Measurements from ENCODE around the gene EGF. TPM values are rescaled to one million over a fixed set of nuclear protein-coding genes. Genes with fewer than 3 reads are reported as not detected.
A peak's percentile ranks its signal among the peaks of the same experiment; 100 is the strongest.

Gene EGF
- total RNA-seq, 3 donors from 2014 or later (not counting 1 experiment from before 2014, with no cell fraction given): 0.48 to 1.2 (median 1.1) TPM

DNA sequence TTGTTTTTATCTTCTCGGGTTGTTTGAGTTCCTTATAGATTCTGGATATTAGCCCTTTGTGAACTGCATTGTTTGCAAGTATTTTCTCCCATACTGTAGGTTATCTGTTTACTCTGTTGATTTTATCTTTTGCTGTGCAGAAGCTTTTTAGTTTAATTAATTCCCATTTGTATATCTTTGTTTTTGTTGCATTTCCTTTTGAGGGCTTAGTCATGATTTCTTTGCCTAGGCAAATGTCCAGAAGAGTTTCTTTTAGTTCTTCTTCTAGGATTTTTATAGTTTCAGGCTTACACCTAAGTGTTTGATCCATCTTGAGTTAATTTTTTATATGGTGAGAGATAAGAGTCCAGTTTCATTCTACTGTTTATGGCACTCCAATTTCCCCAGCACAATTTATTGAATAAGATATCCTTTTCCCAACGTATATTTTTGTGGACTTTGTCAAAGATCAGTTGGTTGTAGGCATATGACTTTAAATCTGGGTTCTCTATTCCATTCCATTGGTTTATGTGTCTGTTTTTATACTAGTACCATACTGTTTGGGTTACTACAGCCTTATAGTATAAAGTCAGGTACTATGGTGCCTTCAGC lies 54.3 kb downstream of the EGF start:
- DNase-seq: no peak

GRCh38 chr4:109967798-109968520 lies 55.3 kb downstream of the EGF start:
- no peak for ATAC-seq
- WGBS (ENCODE audit: insufficient coverage): 67% methylated on average over 2 of the region's 5 CpGs
- peaks cover 16 to 19% of the 10 kb centered on the region in 2 donors for H3K4me1 Mint-ChIP-seq
- Histone ChIP-seq H3K4me3 (ENCODE audit: low read length) (no peak overlapping the region), H3K4me1 (ENCODE audit: control insufficient read depth, insufficient read depth, low read length) (peaks cover 5% of the 10 kb centered on the region), H3K9me3 (ENCODE audit: control insufficient read depth, insufficient read depth, low read length) (no peaks in the 10 kb centered on the region), H3K27ac (ENCODE audit: low read length) (no peak overlapping the region), H3K36me3 (ENCODE audit: control insufficient read depth, insufficient read depth, low read length) (no peaks in the 10 kb centered on the region), H3K27me3 (ENCODE audit: control insufficient read depth, insufficient read depth, low read length) (no peaks in the 10 kb centered on the region)
- intact Hi-C loops (cut with micrococcal nuclease): no loop called here
- H3K4me3 Mint-ChIP-seq: no peak overlapping the region
- DNase-seq: no peak
- H3K36me3 Mint-ChIP-seq: no peaks in the 10 kb centered on the region
- no peak for TF ChIP-seq CTCF (IDR thresholded peaks at IDR 0.05)
- no peak overlapping the region for H3K27ac Mint-ChIP-seq
- peaks cover 5 to 34% of the 10 kb centered on the region in 2 donors for H3K27me3 Mint-ChIP-seq (ENCODE audit: low read depth in 2 of 2)
- no peaks in the 10 kb centered on the region for H3K9me3 Mint-ChIP-seq

More for the DNA sequence above, 54.3 kb downstream of the EGF start:
- no peak overlapping the region for H3K4me3 Mint-ChIP-seq
- H3K4me1 Mint-ChIP-seq: peaks cover 9 to 10% of the 10 kb centered on the region in 2 donors
- no peaks in the 10 kb centered on the region for H3K36me3 ChIP-seq (ENCODE audit: control insufficient read depth, insufficient read depth, low read length)
- H3K9me3 Mint-ChIP-seq: no peaks in the 10 kb centered on the region
- TF ChIP-seq CTCF (IDR thresholded peaks at IDR 0.05): no peak
- no peak for ATAC-seq
- no peak overlapping the region for H3K27ac Mint-ChIP-seq
- no peaks in the 10 kb centered on the region for H3K9me3 ChIP-seq (ENCODE audit: control insufficient read depth, insufficient read depth, low read length)
- no peak overlapping the region for H3K4me3 ChIP-seq (ENCODE audit: low read length)
- WGBS (ENCODE audit: insufficient coverage): 100% methylated on average over 1 of the region's 2 CpGs
- H3K27me3 ChIP-seq (ENCODE audit: control insufficient read depth, insufficient read depth, low read length): no peaks in the 10 kb centered on the region
- intact Hi-C loops (cut with micrococcal nuclease): no loop called here
- H3K27ac ChIP-seq (ENCODE audit: low read length): no peak overlapping the region
- no peaks in the 10 kb centered on the region for H3K36me3 Mint-ChIP-seq
- peaks cover 5% of the 10 kb centered on the region for H3K4me1 ChIP-seq (ENCODE audit: control insufficient read depth, insufficient read depth, low read length)
- peaks cover 10 to 40% of the 10 kb centered on the region in 2 donors for H3K27me3 Mint-ChIP-seq (ENCODE audit: low read depth in 2 of 2)

- TF ChIP-seq CTCF (IDR thresholded peaks at IDR 0.05): no peak
- peak overlapping the region; percentile 41 for H3K4me3 Mint-ChIP-seq
- H3K36me3 ChIP-seq (ENCODE audit: control insufficient read depth, insufficient read depth, low read length): no peaks in the 10 kb centered on the region
- peaks cover 5 to 26% of the 10 kb centered on the region in 2 donors for H3K27me3 Mint-ChIP-seq (ENCODE audit: low read depth in 2 of 2)
- peaks cover 22 to 25% of the 10 kb centered on the region in 2 donors for H3K4me1 Mint-ChIP-seq
- H3K27ac ChIP-seq (ENCODE audit: low read length): no peak overlapping the region
- no peak for ATAC-seq
- H3K27me3 ChIP-seq (ENCODE audit: control insufficient read depth, insufficient read depth, low read length): no peaks in the 10 kb centered on the region
- H3K9me3 ChIP-seq (ENCODE audit: control insufficient read depth, insufficient read depth, low read length): no peaks in the 10 kb centered on the region
- H3K27ac Mint-ChIP-seq: no peak overlapping the region
- intact Hi-C loops (cut with micrococcal nuclease): no loop called here
- WGBS (ENCODE audit: insufficient coverage): 82% methylated on average over 2 of the region's 3 CpGs
- no peaks in the 10 kb centered on the region for H3K9me3 Mint-ChIP-seq
- no peaks in the 10 kb centered on the region for H3K36me3 Mint-ChIP-seq
- peaks cover 5% of the 10 kb centered on the region for H3K4me1 ChIP-seq (ENCODE audit: control insufficient read depth, insufficient read depth, low read length)
- no peak for DNase-seq
- no peak overlapping the region for H3K4me3 ChIP-seq (ENCODE audit: low read length)
Observed at GRCh38 chr4:109969087-109969486, 56.4 kb downstream of the EGF start.
